ENCODE data around the gene MYL12B.

DNA sequence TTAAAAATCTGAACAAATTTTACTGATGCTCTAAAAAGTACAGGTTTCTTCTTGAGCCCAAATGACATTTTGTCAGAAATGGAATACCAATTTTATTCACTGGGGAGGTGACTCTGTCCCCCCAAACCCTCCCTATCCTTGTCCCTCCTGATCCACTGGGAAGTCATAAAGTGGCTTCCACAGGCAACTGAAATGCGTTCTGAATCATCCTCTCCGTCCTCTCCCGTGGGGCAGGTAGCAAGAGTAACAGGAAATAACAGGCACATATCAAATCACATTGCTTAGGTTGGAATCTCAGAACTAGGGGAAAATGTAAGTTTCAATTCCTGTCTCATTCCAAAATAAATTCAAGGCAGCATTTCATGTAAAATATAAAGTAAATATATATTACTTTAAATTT is 44.5 kb downstream of the MYL12B start:
- no peak for TF ChIP-seq CTCF (IDR thresholded peaks at IDR 0.05)
- no peak for TF ChIP-seq ZFX (IDR thresholded peaks at IDR 0.05; ENCODE audit: borderline replicate concordance)

Measured in 22Rv1 (cell line).